ACHN (cell line): ENCODE results near the gene DLG1.
A peak's percentile ranks its signal among the peaks of the same experiment; 100 is the strongest.

ENCODE experiments used
- DNase-seq: peaks from one replicate; pipeline ENCODE4 v3.0.0-alpha.2; 2015
- in situ Hi-C: cut with HindIII; loops from 2 replicates; pipeline ENCODE4 v1.10.0; 2017; ENCODE audit warnings: low sequenced_read_pairs, low pct_ligation_motif_present, low pct_unique_long_range_greater_than_20kb

Gene DLG1

DNA sequence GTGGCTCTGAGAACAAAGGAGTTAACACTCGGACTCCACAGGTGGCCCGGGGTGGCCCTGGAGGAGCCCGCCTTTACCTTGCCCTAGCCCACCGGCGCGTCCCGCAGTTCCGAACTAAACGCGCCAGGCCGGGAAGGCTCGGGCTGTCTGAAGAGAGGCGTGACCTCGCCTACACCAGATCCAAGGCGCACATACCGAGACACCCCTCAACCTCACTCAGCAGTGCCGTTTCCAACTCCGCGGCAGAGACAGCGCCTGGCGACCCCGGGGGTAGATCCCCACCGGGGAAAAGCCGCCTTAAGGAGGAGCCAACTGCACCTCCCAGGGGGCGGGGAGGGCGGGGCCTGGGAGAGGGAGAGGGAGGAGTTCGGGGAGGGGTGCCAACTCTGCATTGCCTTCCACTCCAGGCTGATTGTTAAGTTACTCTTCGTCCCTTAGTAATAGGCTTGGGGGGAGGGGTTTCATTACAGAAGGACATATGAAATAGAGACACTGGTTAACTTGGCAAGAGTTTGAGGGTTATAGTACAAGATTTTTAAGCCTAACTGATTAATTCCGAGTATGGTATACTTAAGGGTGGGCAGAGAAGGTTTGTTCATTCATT is at the start of gene DLG1:
DLG1 (minus strand) TSS at position 272 of the 604 bp plus-strand sequence. CDS start 1,408 bp downstream, outside the sequence.
- in situ Hi-C loops, result loop anchor here (25.0 kb wide), 1 partner anchor 164 kb away; no protein-coding TSS in a partner anchor

GRCh38 chr3:197348014-197348413 is 49.6 kb upstream of the DLG1 start:
- DNase-seq, result no peak
- in situ Hi-C loops, result no loop called here

More for the DNA sequence above, at the start of gene DLG1:
- DNase-seq, result peak; percentile 93

DNA sequence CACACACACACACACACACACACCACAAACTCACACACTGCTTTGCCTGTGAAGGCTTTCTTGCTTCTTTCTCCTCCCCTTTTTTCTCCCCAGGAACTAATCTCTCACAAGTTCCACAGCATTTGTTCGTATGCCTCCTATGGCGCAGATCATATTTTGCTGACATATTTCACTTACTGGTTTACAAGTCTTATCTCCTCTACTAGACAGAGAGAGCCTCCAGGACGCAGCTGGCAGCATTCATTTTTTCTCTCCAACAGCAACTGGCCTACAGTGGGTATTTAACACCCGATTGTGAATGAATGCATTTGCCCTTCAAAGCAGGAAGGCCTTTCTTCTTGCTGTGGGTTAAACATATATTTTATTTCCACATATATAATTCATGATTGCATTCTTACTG is 47.0 kb upstream of the DLG1 start:
- DNase-seq, result no peak
- in situ Hi-C loops, result no loop called here

DNA sequence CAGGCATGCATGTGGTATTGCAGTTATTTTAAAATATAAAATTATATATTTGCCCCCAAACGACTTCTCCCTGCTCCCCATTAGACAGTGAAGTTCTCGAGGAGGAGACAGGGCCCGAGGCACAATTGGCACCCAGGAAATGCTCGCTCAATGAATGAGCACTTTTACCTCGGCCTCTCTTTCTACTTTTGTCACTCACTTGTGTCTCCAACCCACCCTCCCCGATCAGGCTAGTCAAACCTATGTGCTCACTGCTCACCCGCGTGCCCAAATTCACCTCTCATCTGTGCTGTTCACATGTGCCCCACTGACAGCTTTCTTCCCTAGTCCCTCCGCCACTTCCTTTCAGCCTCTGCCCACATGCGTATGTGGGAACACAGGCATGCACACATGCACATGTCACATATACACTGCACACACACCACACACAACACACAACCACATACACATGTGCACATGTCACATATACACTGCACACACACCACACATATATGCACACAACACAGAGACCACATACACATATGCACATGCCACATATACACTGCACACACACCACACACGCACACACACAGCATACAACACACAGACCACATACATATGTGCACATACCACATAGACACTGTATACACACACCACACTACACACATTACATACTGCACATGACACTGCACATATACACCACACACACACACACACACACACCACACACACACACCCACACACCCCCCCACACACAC is 46.3 kb upstream of the DLG1 start:
- no peak for DNase-seq
- in situ Hi-C loops, result no loop called here

DNA sequence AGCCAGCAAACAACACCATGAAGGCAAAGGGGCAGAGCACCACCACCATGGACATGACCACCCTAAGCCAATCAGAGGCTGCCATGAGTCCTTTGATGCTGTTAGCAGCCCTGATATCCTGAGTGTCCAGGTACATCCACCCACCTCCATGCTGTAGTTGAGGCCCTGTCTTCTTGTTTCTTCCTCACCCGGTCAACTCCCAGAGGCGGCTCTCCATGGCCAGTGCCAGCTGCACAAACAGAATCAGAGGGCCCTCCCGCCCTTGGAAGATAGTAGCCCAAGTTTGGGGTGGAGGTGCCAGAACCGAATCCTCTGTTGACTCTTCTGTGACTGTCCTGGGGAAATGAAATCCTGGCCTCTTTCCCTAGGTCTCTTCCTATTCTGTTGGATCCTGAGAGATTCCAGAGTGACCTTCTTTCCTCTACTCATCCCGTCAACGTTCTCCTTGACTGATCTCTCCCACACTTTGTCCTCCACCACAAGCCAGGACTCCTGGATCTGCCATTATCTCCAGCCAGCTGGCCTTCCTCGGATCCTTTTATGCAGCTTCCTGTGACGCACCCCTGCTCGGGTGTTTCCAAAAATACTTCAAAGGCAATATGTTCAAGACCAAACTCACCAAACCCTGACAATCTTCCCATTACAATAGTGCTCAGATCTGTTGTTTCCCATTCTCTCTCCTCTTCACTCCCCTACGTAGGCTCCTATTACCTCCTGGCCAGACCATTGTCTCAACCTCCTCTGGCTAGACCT is 45.4 kb upstream of the DLG1 start:
- in situ Hi-C loops, result no loop called here
- no peak for DNase-seq

DNA sequence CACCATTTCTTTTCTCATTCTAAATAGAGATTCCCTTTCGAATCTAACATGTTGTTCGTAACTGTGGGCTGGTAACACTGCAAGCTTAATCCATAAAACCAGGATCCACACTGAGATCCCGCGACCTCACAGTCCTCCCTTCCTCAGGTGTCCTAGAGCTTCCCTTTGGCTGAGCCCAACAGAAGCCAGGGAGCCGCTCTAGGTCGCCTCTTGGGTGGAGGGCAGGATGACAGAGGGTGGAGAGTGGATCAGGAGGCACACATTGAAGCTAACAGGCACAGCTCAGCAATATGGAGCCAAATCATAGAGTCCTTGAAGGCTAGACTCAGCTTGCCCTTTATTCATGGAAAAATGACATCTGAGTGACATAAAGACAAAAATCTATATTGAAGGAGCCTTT is 44.7 kb upstream of the DLG1 start:
- no peak for DNase-seq
- in situ Hi-C loops, result no loop called here

DNA sequence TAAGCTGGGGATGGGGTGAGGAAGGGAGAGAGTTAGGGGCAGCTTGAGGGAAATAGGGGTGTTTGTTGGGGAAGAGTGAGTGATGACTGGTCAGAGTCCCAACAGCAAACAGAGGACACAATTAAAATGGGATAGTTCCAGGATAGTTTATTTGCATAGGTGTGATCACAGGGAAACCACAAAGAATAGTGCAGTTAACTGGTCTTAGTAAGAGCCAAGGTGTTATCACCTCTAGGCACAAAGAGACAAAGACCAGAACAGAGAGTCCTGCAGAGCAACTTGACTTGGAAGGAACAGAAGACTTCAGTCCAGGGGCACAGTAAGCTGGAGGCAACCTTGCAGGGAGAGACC is 42.1 kb upstream of the DLG1 start:
- no peak for DNase-seq
- in situ Hi-C loops, result no loop called here

DNA sequence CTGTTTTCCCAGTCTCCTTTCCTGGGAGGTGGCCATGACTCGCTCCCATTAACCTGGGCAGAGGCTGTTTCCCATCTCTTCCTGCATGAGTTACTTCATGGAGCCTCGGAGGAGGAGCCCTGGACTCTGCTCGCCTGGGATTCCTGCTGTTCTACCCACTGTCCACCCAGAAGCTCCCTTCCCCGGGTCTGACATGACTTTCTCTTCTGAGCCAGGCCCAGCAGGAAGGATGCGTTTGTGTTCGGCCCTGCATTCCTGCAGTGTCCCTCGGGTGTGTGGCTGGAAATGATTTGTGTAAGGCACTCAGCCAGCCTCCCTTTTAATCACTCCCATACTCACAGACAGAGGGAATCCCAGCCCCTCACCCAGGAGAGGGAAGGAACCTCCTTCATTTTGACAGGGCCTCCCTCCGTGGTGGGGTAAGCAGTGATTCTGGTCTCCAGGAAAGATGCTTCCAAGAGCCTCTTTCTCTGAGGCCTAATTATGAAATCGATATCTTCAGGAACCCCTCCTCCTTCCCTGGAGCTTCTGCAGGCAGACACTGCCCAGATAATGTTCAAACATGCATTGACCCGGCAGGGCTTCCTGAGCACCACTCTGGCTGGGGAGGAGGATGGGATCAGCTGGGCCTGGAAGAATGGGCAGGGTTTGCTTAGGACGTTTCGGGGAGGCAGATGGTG is 41.6 kb upstream of the DLG1 start:
- in situ Hi-C loops, result no loop called here
- DNase-seq, result peak; percentile 11

GRCh38 chr3:197338586-197338985 is 40.2 kb upstream of the DLG1 start:
- no peak for DNase-seq
- in situ Hi-C loops, result no loop called here

- in situ Hi-C loops, result no loop called here
Measured at GRCh38 chr3:197337656-197338055, 39.2 kb upstream of the DLG1 start.

DNA sequence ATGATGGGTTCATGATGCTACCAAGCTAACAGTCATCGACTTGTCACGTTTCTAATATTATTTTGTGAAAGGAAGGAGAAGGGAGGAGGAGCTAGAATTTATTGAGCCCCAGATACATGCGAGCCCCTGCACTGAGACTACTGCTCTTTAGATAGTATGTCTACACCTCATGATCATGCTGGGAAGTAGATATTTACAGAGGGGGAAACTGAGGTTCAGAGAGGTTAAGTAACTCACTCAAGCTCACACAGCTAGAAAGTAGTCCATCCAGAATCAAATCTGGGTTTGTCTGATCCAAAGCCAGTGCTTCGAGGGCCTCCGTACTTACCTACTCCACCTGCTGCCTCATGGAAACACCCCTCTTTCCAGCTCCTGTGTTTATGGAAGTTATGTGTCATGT is 38.8 kb upstream of the DLG1 start:
- no peak for DNase-seq
- in situ Hi-C loops, result no loop called here

More at GRCh38 chr3:197337656-197338055, 39.2 kb upstream of the DLG1 start:
- no peak for DNase-seq

GRCh38 chr3:197336348-197336747 is 37.9 kb upstream of the DLG1 start:
- DNase-seq, result no peak
- in situ Hi-C loops, result no loop called here

DNA sequence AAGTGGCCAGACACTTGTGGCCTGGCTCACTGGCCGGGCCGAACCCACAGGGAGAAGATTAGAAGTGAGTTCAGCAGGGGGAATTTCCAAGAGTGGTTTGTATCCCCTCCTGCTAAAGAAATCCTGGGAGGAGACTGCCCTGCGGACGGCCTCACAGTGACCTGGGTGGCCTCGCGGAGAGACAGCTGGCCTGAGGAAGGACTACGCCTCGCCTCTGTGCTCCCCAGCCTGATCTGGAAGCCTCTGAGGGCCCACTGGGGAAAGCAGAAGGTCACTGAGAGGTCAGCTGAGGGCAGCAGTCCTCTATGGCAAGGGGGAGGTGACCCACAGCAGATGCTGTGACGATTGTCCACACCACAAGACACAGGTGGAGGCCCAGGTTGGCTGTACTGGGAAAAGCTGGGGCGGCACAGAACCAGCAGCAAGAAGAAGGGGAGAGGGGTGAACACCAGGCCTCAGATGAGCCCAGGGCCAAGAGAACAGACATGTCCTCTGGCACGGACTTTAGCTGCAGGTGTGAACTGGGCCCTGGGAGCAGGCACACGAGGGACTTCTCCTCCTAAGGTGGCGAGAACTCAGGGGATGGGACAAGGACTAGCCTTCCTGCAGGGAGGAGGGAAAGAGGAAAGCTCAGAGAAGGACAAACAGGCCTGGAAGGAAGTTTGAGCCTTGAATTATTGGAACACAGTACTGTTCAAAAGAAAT is 37.2 kb upstream of the DLG1 start:
- in situ Hi-C loops, result no loop called here
- DNase-seq, result no peak

DNA sequence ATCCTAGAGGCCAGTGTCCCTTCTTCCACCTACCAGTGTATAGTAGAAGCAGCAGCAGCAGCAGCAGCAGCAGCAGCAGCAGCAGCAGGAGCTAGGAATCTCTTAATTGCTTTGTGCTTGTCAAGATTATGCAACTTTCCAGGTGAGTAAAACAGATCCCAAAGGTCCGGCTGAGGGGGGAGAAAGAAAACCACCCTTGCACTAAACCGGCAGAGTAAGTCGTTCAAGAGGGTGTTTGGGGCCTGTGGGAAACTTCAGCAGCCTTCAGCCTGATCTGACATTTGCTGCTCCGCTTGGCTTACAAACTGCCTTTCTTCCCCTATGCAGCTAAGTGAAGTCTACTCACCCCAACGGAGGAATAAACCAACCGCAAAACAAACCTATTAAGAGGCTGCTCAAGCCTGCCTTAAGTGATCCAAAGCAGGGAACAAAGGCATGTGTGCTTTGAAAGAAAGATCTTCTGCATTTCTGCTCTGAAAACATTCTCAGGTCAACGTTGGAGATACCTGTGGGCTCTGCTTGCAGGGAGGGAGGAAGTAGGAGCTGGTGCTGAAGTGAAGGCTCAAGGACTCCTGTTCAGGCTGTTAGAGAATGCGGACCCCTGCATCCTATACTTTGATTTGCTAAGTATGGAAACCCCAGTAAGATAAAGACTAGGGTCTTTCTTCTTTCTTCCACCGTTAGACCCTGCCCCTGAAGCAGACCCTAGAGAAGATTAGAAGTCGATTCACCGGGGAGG is 35.7 kb upstream of the DLG1 start:
- in situ Hi-C loops, result no loop called here
- DNase-seq, result no peak

DNA sequence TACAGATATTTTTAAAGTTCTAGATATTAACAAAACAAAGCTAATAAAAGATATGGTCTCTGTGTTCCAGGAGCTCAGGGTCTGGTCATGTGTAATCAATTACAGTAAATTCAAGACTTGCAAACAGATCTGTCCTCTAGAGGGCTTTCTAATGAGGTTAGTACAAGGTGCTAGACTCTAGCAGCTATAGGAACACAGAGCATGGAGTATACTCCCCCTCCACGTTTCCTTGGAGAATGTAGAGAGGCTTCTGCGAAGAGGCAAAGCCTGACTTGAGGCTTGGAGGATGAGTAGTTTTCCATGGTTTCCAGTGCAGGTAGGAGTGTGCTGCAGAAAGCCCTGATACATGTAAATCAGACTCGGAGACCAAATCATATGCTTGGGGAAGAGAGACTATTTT is 32.7 kb upstream of the DLG1 start:
- no peak for DNase-seq
- in situ Hi-C loops, result no loop called here

DNA sequence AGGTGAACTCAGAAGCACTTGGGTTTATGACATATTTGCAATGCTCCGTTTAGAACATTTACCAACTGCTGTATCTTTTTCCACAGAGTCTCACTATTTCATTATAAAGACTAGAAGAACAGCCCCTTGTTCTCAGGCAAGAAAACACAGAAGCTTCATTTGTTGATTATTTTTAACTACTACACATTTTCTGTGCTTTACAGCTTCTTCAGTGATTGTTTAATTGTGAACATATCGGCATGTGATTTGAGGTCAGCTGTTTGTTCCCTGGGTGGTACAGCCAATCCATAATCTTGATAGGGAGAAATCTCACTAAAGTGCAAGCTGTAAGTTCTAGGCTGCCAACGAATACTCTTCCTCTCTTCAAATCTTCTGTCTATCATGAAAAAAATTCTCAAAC is 31.0 kb upstream of the DLG1 start:
- in situ Hi-C loops, result no loop called here

DNA sequence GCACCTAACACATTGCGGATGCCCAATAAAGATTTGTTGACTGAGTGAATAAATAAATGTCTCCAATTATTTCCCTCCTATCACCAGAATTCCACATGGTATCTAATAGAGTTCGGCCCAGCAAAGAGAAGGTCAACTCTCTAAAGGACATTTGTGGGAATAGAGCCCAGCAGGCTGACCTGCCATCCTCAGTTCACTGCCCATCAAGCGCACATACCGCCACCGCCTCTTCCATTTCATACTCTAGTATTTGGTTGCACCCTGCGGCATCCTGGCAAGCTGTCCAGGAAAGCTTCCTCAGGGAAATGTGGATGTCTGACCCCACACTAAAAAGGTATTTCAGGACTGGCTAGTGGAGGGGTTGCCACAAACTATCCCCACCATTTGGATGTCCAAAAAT is 29.8 kb upstream of the DLG1 start:
- in situ Hi-C loops, result no loop called here
- DNase-seq, result no peak

More for the DNA sequence above, 31.0 kb upstream of the DLG1 start:
- no peak for DNase-seq

GRCh38 chr3:197327701-197328100 is 29.3 kb upstream of the DLG1 start:
- no peak for DNase-seq
- in situ Hi-C loops, result no loop called here
